Activated naive CD4-positive, alpha-beta T cell treated with anti-CD3 and anti-CD28 coated beads for 36 hours (primary cell): ENCODE data around the gene FOXL2. TPM values are rescaled to one million over a fixed set of nuclear protein-coding genes. Genes with fewer than 3 reads are reported as not detected.

Experiments
- CTCF ChIA-PET: fragments of 350-600 bp; sonication (Branson Sonifier 250); formaldehyde crosslinking; loops from one replicate; lab custom pipeline; 2021; ENCODE audit warnings: antibody characterized with exemption; lab: Charles Lee
- DNase-seq: peaks from one replicate; pipeline ENCODE4 v3.0.0-alpha.2; 2020
- H3K27ac Mint-ChIP-seq: one replicate; pipeline ENCODE4 v1.8.0; 2021; ENCODE audit warnings: mild to moderate bottlenecking, mixed read lengths
- H3K27me3 Mint-ChIP-seq: one replicate; pipeline ENCODE4 v1.8.0; 2021; ENCODE audit warnings: low read depth, mixed read lengths
- H3K36me3 Mint-ChIP-seq: one replicate; pipeline ENCODE4 v1.8.0; 2021; ENCODE audit warnings: low read depth, mixed read lengths
- H3K4me1 Mint-ChIP-seq: one replicate; pipeline ENCODE4 v1.8.0; 2021; ENCODE audit warnings: low read depth, mixed read lengths
- H3K4me3 Mint-ChIP-seq: one replicate; pipeline ENCODE4 v1.8.0; 2021; ENCODE audit warnings: mild to moderate bottlenecking, moderate library complexity, mixed read lengths
- H3K9me3 Mint-ChIP-seq: one replicate; pipeline ENCODE4 v1.8.0; 2021; ENCODE audit warnings: mixed read lengths
- intact Hi-C: fragments of 100-400 bp; cut with micrococcal nuclease; formaldehyde crosslinking; loops from one replicate; pipeline ENCODE4 v1.15.1; 2023
- total RNA-seq, 2 experiments: library from RNA; stranded (reverse); gene quantifications; one replicate each; pipeline ENCODE4 v1.2.3, GENCODE V29; 2021

Gene FOXL2
- total RNA-seq, 2 experiments from 2014 or later, result not detected

GRCh38 chr3:138944654-138944928 lies 2.3 kb downstream of the FOXL2 start:
- H3K27ac Mint-ChIP-seq, result no peak overlapping the region
- peaks cover 28% of the 10 kb centered on the region for H3K4me1 Mint-ChIP-seq
- CTCF ChIA-PET, result interaction anchor here (0.6 to 2.3 kb wide), 6 partner anchors 8 to 1770 kb away, joined by 3 to 14 read pairs (median 4); no protein-coding TSS in a partner anchor
- peaks cover 84% of the 10 kb centered on the region for H3K27me3 Mint-ChIP-seq
- intact Hi-C loops, result loop anchor here (1.0 to 10.0 kb wide), 2 partner anchors 8 to 260 kb away; no protein-coding TSS in a partner anchor
- no peaks in the 10 kb centered on the region for H3K9me3 Mint-ChIP-seq
- DNase-seq, result no peak
- H3K4me3 Mint-ChIP-seq, result peak overlapping the region; percentile 18
- H3K36me3 Mint-ChIP-seq, result no peaks in the 10 kb centered on the region

DNA sequence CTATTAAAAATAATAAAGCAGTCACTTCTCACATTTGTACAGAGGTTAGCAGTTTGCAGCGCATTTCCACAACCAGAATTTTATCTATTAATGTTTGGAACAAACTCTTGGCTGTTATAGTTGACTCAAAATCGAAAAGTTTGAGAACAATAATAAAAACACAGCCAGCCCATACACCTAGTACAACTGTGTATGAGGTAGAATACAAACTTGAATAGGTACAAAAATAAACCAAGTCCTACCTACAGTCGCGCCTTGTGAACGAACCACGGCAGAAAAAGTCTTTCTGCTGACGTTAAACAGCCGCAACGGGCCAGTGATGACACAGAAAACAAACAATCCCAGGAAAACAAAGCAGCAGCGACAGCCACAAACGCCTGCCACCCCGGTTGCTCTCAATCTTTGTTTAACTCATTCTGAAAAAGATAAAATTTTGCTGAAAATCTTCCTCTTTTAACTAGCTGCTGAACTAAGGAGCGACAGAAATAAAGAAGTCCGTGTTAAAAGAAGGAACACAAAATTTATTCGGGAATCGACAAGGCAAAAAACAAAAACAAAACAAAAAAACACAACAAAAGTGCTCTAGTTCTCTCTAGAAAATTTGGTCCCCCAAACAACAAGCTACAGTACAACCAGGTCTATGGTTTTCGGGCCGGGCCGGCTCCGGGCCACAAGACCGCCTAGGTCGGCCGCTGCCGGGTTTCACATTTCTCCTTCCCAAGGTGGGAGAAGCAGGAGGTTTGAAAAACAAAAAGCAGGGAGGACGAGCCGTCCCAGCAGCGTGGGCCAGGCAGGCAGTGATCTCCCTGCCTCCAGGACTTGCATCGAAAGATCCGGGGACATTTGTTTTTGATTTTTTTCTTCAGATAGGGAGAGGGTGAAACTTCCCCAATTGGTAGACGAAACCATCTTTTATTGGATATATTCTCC lies 2.9 kb downstream of the FOXL2 start:
- H3K27ac Mint-ChIP-seq, result no peak overlapping the region
- no peak for DNase-seq
- intact Hi-C loops, result loop anchor here (1.0 to 10.0 kb wide), 2 partner anchors 8 to 261 kb away; no protein-coding TSS in a partner anchor
- no peaks in the 10 kb centered on the region for H3K36me3 Mint-ChIP-seq
- H3K4me1 Mint-ChIP-seq, result peaks cover 28% of the 10 kb centered on the region
- CTCF ChIA-PET, result interaction anchor here (0.6 to 2.3 kb wide), 6 partner anchors 8 to 1771 kb away, joined by 3 to 14 read pairs (median 4); no protein-coding TSS in a partner anchor
- H3K4me3 Mint-ChIP-seq, result peak overlapping the region; percentile 18
- peaks cover 84% of the 10 kb centered on the region for H3K27me3 Mint-ChIP-seq
- no peaks in the 10 kb centered on the region for H3K9me3 Mint-ChIP-seq

- CTCF ChIA-PET, result no interaction called here
- no peaks in the 10 kb centered on the region for H3K9me3 Mint-ChIP-seq
- peaks cover 35% of the 10 kb centered on the region for H3K4me1 Mint-ChIP-seq
- DNase-seq, result no peak
- H3K27me3 Mint-ChIP-seq, result peaks cover 84% of the 10 kb centered on the region
- H3K4me3 Mint-ChIP-seq, result no peak overlapping the region
- intact Hi-C loops, result loop anchor here (10.0 kb wide), 1 partner anchor 262 kb away; no protein-coding TSS in a partner anchor
- H3K27ac Mint-ChIP-seq, result no peak overlapping the region
- H3K36me3 Mint-ChIP-seq, result no peaks in the 10 kb centered on the region
Observed at GRCh38 chr3:138942861-138943623, 3.9 kb downstream of the FOXL2 start.

DNA sequence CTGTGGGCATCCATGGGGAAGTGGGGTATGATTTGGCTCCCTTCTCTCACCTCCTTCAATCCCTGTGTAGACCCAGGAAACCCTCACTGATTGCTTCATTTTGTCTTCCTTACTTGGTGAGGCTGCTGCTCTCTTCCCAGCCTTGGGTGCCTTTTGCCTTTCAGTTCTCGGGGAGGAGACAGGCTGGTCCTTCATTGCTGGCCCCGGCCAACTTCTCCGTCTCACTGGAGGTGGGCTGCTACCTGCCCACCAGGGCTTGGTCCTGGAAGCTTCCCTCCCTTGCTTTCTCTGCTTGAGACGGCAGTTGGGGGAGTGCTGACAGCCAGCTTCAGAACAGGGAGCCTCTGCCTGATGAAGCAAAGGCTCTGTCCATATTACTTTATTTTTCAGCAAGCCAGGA lies 4.7 kb downstream of the FOXL2 start:
- Mint-ChIP-seq H3K27ac (no peak overlapping the region), H3K4me1 (peaks cover 39% of the 10 kb centered on the region), H3K4me3 (no peak overlapping the region), H3K36me3 (no peaks in the 10 kb centered on the region), H3K27me3 (peaks cover 84% of the 10 kb centered on the region), H3K9me3 (no peaks in the 10 kb centered on the region)
- DNase-seq, result no peak
- CTCF ChIA-PET, result interaction anchor here (0.6 to 1.7 kb wide), 3 partner anchors 8 to 241 kb away, joined by 3 to 5 read pairs (median 3); no protein-coding TSS in a partner anchor
- intact Hi-C loops, result loop anchor here (10.0 kb wide), 1 partner anchor 263 kb away; no protein-coding TSS in a partner anchor

DNA sequence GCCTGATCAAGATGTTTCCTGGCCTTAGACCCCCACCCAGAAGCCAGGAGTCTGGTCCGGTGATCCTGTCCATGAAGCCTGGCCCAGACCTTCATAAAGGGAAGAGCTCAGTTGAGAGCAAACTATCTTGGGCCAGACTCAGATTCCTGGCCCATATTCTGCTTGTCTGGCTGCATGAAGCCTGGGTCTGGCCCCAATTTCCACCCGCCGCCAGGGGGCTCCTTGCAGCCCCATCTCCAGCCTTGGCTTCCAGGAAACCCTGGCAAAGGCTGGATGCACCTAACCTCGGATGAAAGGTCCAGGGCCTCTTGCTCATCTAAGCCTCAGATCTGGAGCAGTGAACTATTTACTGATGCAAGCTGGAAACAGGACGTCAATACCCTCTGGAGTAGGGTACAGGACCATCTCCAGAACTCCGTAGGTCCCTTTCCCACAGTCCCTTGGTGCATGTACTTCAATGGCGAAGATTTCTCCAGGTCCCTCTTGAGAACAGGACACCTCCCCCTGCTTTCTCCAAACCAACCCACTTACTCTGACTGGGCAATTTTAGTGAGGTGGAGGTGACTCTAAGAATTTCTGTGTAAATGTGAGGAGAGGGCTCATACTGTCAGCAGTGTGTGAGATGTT lies 5.6 kb downstream of the FOXL2 start:
- Mint-ChIP-seq H3K27ac (no peak overlapping the region), H3K4me1 (peaks cover 45% of the 10 kb centered on the region), H3K4me3 (no peak overlapping the region), H3K9me3 (no peaks in the 10 kb centered on the region), H3K27me3 (peaks cover 87% of the 10 kb centered on the region), H3K36me3 (no peaks in the 10 kb centered on the region)
- CTCF ChIA-PET, result interaction anchor here (0.6 to 2.8 kb wide), 6 partner anchors 9 to 444 kb away, joined by 3 to 10 read pairs (median 3); no protein-coding TSS in a partner anchor
- intact Hi-C loops, result loop anchor here (1.0 to 10.0 kb wide), 2 partner anchors 263 to 388 kb away; no protein-coding TSS in a partner anchor
- peak; percentile 44 for DNase-seq

DNA sequence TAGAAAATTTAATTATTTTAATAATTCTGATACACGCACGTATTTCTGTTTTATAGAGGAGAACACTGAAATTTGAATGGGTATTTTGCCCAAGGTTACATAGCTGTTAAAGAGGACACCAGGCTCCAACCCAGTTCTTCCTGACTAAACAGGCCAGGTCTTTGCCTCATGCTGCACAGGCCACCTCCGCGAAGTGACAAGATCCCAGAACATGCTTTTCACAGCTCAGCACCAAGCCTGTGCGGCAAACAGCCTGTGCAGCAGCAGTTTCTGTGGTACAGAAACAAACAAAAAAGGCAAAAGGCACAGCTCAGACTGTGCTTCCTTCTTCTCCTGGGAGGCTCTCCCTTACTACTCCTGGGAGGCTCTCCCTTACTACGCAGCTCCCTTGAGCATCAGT lies 6.5 kb downstream of the FOXL2 start:
- no peaks in the 10 kb centered on the region for H3K36me3 Mint-ChIP-seq
- CTCF ChIA-PET, result interaction anchor here (0.5 to 2.8 kb wide), 6 partner anchors 17 to 456 kb away, joined by 3 to 10 read pairs (median 3); no protein-coding TSS in a partner anchor
- H3K4me1 Mint-ChIP-seq, result peaks cover 51% of the 10 kb centered on the region
- H3K9me3 Mint-ChIP-seq, result no peaks in the 10 kb centered on the region
- H3K27me3 Mint-ChIP-seq, result peaks cover 91% of the 10 kb centered on the region
- no peak overlapping the region for H3K27ac Mint-ChIP-seq
- DNase-seq, result no peak
- H3K4me3 Mint-ChIP-seq, result no peak overlapping the region
- intact Hi-C loops, result loop anchor here (10.0 kb wide), 1 partner anchor 264 kb away; no protein-coding TSS in a partner anchor

DNA sequence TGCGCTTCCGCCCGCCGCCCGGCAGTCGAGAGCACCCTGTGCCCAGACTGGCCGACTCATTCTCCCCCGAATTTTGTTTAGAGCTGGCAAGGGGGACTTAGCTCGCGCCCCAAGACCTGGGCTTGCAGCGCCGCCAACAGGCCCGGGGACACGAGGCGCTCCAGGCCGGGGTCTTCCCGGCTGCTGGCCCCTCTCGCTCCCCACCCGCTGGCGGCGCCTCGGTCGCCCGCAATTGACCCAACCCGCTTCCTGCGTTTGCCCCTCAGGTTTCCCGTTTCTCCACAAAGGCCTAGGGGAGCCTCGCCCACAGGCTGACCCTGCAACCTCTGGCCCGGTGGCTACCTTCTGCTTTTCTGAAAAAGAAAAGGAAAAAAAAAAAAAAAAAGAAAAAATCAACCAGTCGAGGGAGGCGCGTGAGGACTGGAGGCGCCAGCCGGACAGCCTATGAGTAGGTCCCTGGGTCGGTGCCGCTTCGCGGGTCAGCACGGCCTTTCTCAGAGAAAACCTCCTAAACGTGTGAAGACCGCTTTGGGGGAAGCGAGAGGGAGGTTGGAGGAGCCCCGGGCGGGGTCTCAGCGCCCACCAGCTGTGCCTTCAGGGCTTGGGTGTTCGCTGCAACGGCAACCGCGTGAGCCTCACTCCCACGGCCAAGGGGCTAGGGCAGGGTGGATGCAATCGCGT lies 7.2 kb downstream of the FOXL2 start:
- DNase-seq, result no peak
- H3K27ac Mint-ChIP-seq, result no peak overlapping the region
- no peak overlapping the region for H3K4me3 Mint-ChIP-seq
- no peaks in the 10 kb centered on the region for H3K36me3 Mint-ChIP-seq
- no peaks in the 10 kb centered on the region for H3K9me3 Mint-ChIP-seq
- intact Hi-C loops, result loop anchor here (5.0 to 10.0 kb wide), 3 partner anchors 173 to 607 kb away; no protein-coding TSS in a partner anchor
- peaks cover 89% of the 10 kb centered on the region for H3K27me3 Mint-ChIP-seq
- CTCF ChIA-PET, result interaction anchor here (0.6 to 2.8 kb wide), 5 partner anchors 17 to 575 kb away, joined by 3 to 10 read pairs (median 4); no protein-coding TSS in a partner anchor
- peaks cover 46% of the 10 kb centered on the region for H3K4me1 Mint-ChIP-seq

- no peak for DNase-seq
- intact Hi-C loops, result loop anchor here (5.0 kb wide), 2 partner anchors 173 to 607 kb away; no protein-coding TSS in a partner anchor
- H3K9me3 Mint-ChIP-seq, result no peaks in the 10 kb centered on the region
- no peak overlapping the region for H3K27ac Mint-ChIP-seq
- H3K27me3 Mint-ChIP-seq, result peaks cover 90% of the 10 kb centered on the region
- H3K4me3 Mint-ChIP-seq, result no peak overlapping the region
- CTCF ChIA-PET, result interaction anchor here (2.8 kb wide), 1 partner anchor 23 kb away, joined by 10 read pairs; no protein-coding TSS in a partner anchor
- H3K4me1 Mint-ChIP-seq, result peaks cover 39% of the 10 kb centered on the region
- H3K36me3 Mint-ChIP-seq, result no peaks in the 10 kb centered on the region
Observed at GRCh38 chr3:138938877-138939560, 7.9 kb downstream of the FOXL2 start.

- H3K27ac Mint-ChIP-seq, result no peak overlapping the region
- CTCF ChIA-PET, result interaction anchor here (1.0 to 2.8 kb wide), 4 partner anchors 13 to 222 kb away, joined by 3 to 10 read pairs (median 4); no protein-coding TSS in a partner anchor
- H3K27me3 Mint-ChIP-seq, result peaks cover 87% of the 10 kb centered on the region
- H3K36me3 Mint-ChIP-seq, result no peaks in the 10 kb centered on the region
- H3K9me3 Mint-ChIP-seq, result no peaks in the 10 kb centered on the region
- peak overlapping the region; percentile 7 for H3K4me3 Mint-ChIP-seq
- no peak for DNase-seq
- intact Hi-C loops, result loop anchor here (5.0 kb wide), 2 partner anchors 174 to 606 kb away; no protein-coding TSS in a partner anchor
- peaks cover 36% of the 10 kb centered on the region for H3K4me1 Mint-ChIP-seq
Observed at GRCh38 chr3:138938056-138938876, 8.7 kb downstream of the FOXL2 start.

- H3K4me1 Mint-ChIP-seq, result peaks cover 35% of the 10 kb centered on the region
- H3K9me3 Mint-ChIP-seq, result no peaks in the 10 kb centered on the region
- H3K4me3 Mint-ChIP-seq, result no peak overlapping the region
- CTCF ChIA-PET, result interaction anchor here (1.0 to 6.9 kb wide), 4 partner anchors 13 to 221 kb away, joined by 3 to 113 read pairs (median 4); no protein-coding TSS in a partner anchor
- peaks cover 85% of the 10 kb centered on the region for H3K27me3 Mint-ChIP-seq
- no peak overlapping the region for H3K27ac Mint-ChIP-seq
- no peak for DNase-seq
- intact Hi-C loops, result loop anchor here (1.0 to 5.0 kb wide), 4 partner anchors 10 to 605 kb away; partner anchors contain the start of genes FOXL2 and FOXL2NB
- no peaks in the 10 kb centered on the region for H3K36me3 Mint-ChIP-seq
Observed at GRCh38 chr3:138937690-138938055, 9.3 kb downstream of the FOXL2 start.
